Measurements from ENCODE around the gene KDM4E.
"Not testable (repeated sequence)": the region's sequence is repeated elsewhere in the genome, so short reads cannot be mapped to it uniquely, and the experiment has no call there.

Gene KDM4E

DNA sequence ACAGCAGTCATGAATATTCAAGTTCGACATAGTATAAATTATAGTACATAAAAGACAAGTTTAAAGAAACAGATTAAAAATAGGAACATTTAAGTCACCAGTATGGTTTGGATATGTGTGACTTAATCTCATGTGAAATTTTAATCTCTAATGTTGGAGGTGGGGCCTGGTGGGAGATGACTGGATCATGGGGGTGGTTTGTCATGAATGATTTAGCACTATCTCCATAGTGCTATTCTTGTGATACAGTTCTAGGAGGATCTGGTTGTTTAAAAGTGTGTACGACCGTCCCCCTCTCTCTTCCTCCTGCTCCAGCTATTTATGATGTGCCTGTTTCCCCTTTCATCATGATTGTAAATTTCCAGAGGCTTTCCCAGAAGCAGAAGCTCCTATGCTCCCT is 3.3 kb downstream of the KDM4E start:
- DNase-seq (ENCODE audit: insufficient read length) = no peak
- no peak for FAIRE-seq

DNA sequence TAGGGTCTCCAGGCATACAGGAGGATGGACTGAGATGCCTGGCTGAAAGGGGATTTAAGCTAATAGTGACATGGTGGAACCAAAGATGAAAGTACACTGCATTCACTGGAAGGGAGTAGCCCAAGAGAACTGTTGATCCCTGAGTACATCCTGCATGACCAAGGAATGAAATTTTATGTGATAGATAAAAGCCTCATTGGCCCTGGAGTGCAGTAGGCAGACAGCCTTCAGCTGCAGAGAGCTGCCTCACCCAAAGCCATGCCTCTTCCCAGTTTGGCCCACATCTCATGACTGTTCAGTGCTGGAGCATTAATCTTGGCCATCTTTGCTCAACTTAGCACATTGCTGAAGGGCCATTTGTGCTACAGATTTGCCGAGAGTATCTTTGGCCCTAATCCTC is 8.0 kb downstream of the KDM4E start:
- TF ChIP-seq POLR2A (IDR thresholded peaks at IDR 0.05; ENCODE audit: low read depth, low read length) = no peak
- no peak for TF ChIP-seq POLR2AphosphoS5 (IDR thresholded peaks at IDR 0.05; ENCODE audit: low read depth, low read length)
- peak; percentile 40 for FAIRE-seq
- DNase-seq (ENCODE audit: insufficient read length) = no peak

More for the DNA sequence above, 3.3 kb downstream of the KDM4E start:
- TF ChIP-seq TAF1 (IDR thresholded peaks at IDR 0.05; ENCODE audit: borderline replicate concordance, low read depth, low read length) (no peak), POLR2AphosphoS5 (IDR thresholded peaks at IDR 0.05; ENCODE audit: low read depth, low read length) (no peak)

DNA sequence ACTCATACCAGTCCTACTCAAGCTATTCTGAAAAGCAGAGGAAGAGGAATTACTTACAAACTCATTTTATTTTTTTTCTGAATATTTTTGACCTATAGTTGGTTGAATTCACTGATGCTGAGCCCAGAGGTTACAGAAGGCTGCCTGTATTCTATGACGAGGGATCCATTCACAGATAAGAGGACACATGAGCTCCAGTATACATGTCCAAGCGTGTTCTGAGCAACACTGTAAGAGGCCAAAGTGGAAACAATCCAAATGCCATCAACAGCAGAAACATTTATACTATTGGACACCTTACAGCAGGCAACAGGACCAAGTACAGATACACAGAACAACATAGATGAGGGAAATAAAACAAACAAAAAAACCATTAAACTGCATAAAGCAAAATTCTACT is 10.3 kb downstream of the KDM4E start:
- DNase-seq (ENCODE audit: insufficient read length) (no peak), FAIRE-seq (no peak)
- TF ChIP-seq POLR2A (IDR thresholded peaks at IDR 0.05; ENCODE audit: low read depth, low read length) = no peak
- TF ChIP-seq TAF1 (IDR thresholded peaks at IDR 0.05; ENCODE audit: borderline replicate concordance, low read depth, low read length) = no peak
- TF ChIP-seq POLR2AphosphoS5 (IDR thresholded peaks at IDR 0.05; ENCODE audit: low read depth, low read length) = no peak

DNA sequence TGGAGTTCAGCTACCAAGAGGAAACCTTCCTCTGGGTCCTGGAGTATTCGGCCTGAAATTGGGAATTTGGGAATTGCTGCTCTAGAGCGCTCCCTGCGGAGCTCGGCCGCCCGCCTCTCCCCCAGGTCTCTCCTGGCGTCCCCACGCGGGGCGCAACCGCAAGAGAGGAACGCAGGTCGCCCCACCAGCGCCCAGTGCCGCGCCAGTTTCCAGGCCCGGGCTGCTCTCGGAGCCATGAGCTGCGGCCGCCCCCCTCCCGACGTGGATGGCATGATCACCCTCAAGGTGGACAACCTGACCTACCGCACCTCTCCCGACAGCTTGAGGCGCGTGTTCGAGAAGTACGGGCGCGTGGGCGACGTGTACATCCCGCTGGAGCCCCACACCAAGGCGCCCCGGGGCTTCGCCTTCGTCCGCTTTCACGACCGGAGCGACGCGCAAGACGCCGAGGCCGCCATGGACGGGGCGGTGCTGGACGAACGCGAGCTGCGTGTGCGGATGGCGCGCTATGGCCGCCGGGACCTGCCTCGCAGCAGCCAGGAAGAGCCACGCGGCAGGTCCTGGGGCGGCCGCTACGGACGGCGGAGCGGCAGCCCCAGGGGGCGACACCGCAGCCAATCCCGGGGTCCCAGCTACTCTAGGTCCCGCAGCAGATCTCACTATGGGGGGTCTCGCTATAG is 12.4 kb downstream of the KDM4E start:
- FAIRE-seq; DNase-seq (ENCODE audit: insufficient read length): not testable (repeated sequence)

DNA sequence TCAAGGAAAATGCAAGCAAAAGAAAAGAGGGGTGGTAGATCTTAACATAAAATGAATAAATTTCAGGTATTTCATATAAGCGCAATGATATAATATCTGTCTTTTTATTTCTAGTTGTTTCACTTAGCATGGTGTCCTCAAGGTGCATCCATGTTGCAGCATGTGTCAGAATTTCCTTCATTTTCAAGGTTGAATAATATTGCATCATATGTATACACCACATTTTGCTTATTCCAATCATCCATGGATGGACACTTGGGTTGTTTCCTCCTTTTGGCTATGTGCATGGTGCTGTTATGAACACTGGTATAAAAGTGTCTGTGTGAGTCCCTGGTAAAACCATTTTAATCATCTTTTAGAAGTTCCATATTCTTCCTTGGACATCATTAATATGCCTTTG is 17.2 kb downstream of the KDM4E start:
- TF ChIP-seq POLR2AphosphoS5 (IDR thresholded peaks at IDR 0.05; ENCODE audit: low read depth, low read length) (no peak), POLR2A (IDR thresholded peaks at IDR 0.05; ENCODE audit: low read depth, low read length) (no peak), TAF1 (IDR thresholded peaks at IDR 0.05; ENCODE audit: borderline replicate concordance, low read depth, low read length) (no peak)
- FAIRE-seq (no peak), DNase-seq (ENCODE audit: insufficient read length) (no peak)

DNA sequence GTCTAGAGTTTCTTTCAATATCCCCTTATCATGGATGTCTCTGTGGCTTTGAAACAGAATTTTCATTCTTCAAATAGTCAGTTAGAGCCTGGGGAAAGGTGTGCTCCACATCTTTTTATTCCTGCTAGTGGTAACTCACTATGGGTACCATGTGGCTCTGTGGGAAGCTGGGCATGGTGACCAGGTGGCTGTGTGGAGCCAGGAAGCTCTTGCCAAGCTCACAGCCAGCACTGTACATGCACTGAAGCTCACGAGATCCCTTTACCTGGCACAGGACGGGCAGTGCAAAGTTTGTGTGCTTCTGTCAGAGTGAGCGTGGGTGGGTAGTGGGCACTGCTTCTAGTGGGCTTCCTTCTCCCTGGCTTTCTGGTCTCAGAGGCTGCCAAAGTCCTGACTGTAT is 17.8 kb downstream of the KDM4E start:
- FAIRE-seq = no peak
- TF ChIP-seq POLR2A (IDR thresholded peaks at IDR 0.05; ENCODE audit: low read depth, low read length) = no peak
- TF ChIP-seq TAF1 (IDR thresholded peaks at IDR 0.05; ENCODE audit: borderline replicate concordance, low read depth, low read length) = no peak
- TF ChIP-seq POLR2AphosphoS5 (IDR thresholded peaks at IDR 0.05; ENCODE audit: low read depth, low read length) = no peak
- DNase-seq (ENCODE audit: insufficient read length) = no peak

DNA sequence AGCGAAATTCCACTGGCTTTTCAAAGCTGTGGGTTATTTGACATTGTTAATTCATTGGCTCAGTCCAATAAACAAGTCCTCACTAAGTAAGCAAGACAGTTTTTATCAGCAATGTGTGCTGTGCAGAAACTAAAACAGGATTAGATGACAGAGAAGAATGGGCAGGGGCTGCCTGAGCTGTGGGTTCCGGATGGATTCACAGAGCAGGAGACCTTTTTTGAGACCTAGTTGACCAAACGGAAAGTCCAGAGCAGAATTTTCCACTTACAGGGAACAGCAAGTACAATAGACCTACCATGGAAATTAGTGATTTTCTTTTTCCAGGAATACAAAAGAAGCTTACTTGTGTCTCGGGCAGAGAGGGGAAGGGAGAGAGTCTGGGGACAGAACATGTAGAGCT is 19.0 kb downstream of the KDM4E start:
- TF ChIP-seq TAF1 (IDR thresholded peaks at IDR 0.05; ENCODE audit: borderline replicate concordance, low read depth, low read length) (no peak), POLR2A (IDR thresholded peaks at IDR 0.05; ENCODE audit: low read depth, low read length) (no peak), POLR2AphosphoS5 (IDR thresholded peaks at IDR 0.05; ENCODE audit: low read depth, low read length) (no peak)
- DNase-seq (ENCODE audit: insufficient read length) (no peak), FAIRE-seq (no peak)

DNA sequence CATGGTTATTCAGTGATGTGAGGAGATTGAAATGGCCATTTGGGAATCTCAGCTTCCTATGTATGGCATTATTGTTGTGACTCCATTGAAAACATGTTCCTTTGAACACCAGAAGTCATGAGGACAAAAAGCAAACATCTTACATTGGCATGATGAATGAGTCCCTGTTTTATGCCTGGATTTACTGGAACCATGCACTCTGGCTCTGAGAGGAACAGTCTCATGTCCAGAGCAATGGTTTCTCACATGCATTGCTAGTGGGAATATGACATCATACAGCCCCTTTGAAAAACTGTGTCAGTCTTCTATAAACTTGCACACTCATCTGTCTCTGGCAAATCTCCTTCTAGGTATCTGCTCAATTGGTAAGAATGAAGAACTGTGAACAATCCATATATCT is 20.8 kb downstream of the KDM4E start:
- no peak for FAIRE-seq
- DNase-seq (ENCODE audit: insufficient read length) = no peak
- TF ChIP-seq POLR2A (IDR thresholded peaks at IDR 0.05; ENCODE audit: low read depth, low read length) (no peak), TAF1 (IDR thresholded peaks at IDR 0.05; ENCODE audit: borderline replicate concordance, low read depth, low read length) (no peak)

DNA sequence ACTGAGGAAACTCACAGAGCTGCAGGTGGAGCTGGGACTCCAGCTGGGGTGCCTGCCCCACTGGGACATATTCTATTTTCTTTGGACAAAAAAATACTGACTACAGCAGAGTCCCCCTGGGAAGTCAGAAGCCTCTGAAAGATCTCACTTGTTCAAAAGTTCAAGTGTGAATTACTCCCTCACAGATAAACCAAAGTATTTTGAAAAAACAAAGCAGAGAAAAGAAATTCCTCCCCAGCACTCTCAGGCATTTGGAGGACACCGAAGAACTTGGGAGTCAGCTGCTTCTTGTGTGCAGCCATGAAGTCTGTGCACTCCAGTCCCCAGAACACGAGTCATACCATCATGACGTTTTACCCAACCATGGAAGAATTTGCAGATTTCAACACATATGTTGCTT is 24.1 kb downstream of the KDM4E start, which contains the start of gene KDM4F:
KDM4F (plus strand) TSS at position 301 of the 400 bp plus-strand sequence.
- peak; percentile 61 for FAIRE-seq
- DNase-seq (ENCODE audit: insufficient read length) = not testable (repeated sequence)

DNA sequence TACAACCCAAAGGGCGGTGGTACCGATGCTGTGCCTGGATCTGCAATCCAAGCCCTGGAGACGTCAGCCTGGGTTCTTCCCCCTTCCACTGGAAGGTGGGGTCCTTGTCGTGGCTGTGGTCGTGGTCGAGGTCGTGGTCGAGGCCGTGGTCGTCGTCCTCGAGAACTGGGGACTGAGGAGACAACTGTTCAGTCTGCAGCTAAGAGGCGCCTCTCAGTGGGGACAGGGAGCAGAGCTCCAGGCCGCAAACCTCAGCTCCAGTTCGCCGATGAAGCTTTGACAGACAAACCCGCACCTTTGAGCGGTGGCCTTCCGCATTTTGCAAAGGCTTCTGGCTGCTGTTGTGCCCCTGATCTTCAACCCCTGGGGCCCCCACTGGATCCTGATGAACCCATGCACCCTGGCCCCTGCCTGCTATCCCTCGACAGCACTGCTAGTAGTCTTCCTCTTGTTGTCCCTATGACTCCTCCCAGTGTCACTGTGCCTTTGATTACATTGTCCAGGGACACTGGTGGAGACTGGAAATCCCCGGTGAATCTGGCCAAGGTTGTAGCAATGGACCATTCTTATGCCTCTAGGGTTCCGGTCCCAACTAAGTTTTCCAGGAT is 25.6 kb downstream of the KDM4E start:
- TF ChIP-seq POLR2A (IDR thresholded peaks at IDR 0.05; ENCODE audit: low read depth, low read length) = no peak
- no peak for TF ChIP-seq TAF1 (IDR thresholded peaks at IDR 0.05; ENCODE audit: borderline replicate concordance, low read depth, low read length)
- TF ChIP-seq POLR2AphosphoS5 (IDR thresholded peaks at IDR 0.05; ENCODE audit: low read depth, low read length) = no peak
- no peak for FAIRE-seq

DNA sequence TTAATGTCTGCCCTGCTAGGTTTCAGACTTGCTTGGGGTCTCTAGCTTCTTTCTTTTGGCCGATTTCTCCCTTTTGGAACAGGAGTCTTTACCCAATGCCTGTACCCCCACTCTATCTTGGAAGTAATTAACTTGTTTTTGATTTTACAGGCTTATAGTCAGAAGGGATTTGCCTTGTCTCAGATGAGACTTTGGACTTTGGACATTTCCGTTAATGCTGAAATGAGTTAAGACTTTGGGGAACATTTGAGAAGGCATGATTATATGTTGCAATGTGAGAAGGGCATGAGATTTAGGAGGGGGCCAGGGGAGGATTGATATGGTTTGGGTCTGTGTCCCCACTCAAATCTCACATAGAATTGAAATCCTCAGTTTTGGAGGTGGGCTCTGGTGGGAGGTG is 29.3 kb downstream of the KDM4E start:
- TF ChIP-seq TAF1 (IDR thresholded peaks at IDR 0.05; ENCODE audit: borderline replicate concordance, low read depth, low read length) (no peak), POLR2A (IDR thresholded peaks at IDR 0.05; ENCODE audit: low read depth, low read length) (no peak), POLR2AphosphoS5 (IDR thresholded peaks at IDR 0.05; ENCODE audit: low read depth, low read length) (no peak)
- no peak for DNase-seq (ENCODE audit: insufficient read length)
- FAIRE-seq = no peak

More for the DNA sequence above, 25.6 kb downstream of the KDM4E start:
- DNase-seq (ENCODE audit: insufficient read length) = no peak

DNA sequence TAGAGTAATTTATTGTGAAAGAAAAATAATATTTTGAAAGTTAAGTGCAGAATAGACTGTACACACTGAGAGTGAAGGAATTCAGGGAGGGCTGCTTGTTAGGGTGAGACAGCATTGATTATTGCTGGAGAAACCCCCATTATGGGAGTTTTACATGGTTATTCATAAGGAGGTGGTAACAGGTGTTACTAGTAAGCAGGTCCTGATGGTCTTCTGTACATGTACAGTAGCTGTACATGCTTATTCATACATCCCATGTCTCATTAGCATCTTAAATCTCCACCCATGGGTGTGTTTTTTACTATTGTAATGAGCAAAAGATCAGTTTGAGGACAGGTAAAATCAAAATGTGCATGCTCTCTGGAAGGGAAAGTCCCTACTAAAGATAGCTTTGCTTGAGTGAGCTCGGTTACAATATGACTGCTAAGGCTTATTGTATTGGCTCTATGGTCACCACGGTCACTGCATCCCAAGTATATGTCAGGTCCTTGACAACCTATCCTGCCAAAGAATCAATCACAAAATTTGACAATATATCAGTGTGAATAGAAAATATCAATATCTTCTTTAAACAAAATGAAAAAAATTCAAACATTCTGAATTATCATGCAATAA is 30.3 kb downstream of the KDM4E start:
- DNase-seq (ENCODE audit: insufficient read length) (no peak), FAIRE-seq (peak; percentile 96)
- TF ChIP-seq POLR2AphosphoS5 (IDR thresholded peaks at IDR 0.05; ENCODE audit: low read depth, low read length) = no peak
- no peak for TF ChIP-seq TAF1 (IDR thresholded peaks at IDR 0.05; ENCODE audit: borderline replicate concordance, low read depth, low read length)
- TF ChIP-seq POLR2A (IDR thresholded peaks at IDR 0.05; ENCODE audit: low read depth, low read length) = no peak

Measured in GM12892 (cell line).